Mammary epithelial cell (primary cell): ENCODE data around the gene LMNB1.

Source experiments
- EZH2 ChIP-seq: IDR thresholded peaks from 2 replicates; pipeline ENCODE4 v1.6.1; 2012; ENCODE audit warnings: low read length, inconsistent platforms, borderline replicate concordance
- TF ChIP-seq, protein P1 (sequence below), 2 donors: IDR thresholded peaks in 1 of 2; conservative IDR thresholded peaks in 1 of 2; 2 replicates each; pipeline ENCODE4 v1.5.1; 2011 to 2012; ENCODE audit warnings: inconsistent platforms in 2 of 2, low read length in 2 of 2, mild to moderate bottlenecking in 2 of 2, control low read depth in 1 of 2, low read depth in 1 of 2; ENCODE audit not compliant: insufficient read depth in 1 of 2; ENCODE audit errors: extremely low read depth in 1 of 2

DNA sequence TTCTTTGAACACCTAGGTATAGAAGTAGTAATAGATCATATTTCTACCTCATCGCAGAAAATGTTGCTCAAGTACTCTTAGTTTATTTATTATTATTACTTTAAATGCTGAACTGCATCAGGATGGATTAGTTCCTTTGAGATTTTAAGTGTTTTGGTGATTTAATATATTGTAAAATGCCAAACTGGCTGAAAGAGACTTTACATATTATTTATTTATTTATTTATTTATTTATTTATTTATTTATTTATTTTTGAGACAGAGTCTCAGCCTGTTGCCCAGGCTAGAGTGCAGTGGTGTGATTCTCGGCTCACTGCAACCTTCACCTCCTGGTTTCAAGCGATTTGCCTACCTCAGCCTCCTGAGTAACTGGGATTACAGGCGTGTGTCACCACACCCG lies 42.3 kb downstream of the LMNB1 start:
- TF ChIP-seq, protein P1, sequence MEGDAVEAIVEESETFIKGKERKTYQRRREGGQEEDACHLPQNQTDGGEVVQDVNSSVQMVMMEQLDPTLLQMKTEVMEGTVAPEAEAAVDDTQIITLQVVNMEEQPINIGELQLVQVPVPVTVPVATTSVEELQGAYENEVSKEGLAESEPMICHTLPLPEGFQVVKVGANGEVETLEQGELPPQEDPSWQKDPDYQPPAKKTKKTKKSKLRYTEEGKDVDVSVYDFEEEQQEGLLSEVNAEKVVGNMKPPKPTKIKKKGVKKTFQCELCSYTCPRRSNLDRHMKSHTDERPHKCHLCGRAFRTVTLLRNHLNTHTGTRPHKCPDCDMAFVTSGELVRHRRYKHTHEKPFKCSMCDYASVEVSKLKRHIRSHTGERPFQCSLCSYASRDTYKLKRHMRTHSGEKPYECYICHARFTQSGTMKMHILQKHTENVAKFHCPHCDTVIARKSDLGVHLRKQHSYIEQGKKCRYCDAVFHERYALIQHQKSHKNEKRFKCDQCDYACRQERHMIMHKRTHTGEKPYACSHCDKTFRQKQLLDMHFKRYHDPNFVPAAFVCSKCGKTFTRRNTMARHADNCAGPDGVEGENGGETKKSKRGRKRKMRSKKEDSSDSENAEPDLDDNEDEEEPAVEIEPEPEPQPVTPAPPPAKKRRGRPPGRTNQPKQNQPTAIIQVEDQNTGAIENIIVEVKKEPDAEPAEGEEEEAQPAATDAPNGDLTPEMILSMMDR (conservative IDR thresholded peaks at IDR 0.05 in 1 of 2, IDR thresholded peaks at IDR 0.05 in 1 of 2; ENCODE audit: extremely low read depth in 1 of 2, insufficient read depth in 1 of 2, low read depth in 1 of 2, low read length in 2 of 2) = no peak
- TF ChIP-seq EZH2 = no peak
